Kidney (tissue), 14 donors: ENCODE results near the gene PRSS3. TPM values are rescaled to one million over a fixed set of nuclear protein-coding genes. Genes with fewer than 3 reads are reported as not detected.

ENCODE experiments used
- DNase-seq, 5 donors: peaks; one replicate each; pipeline ENCODE4 v3.0.0-alpha.2; 2013 to 2020
- FAIRE-seq: peaks from 2 replicates; lab custom pipeline; 2012; peaks lifted over from hg19 to GRCh38; lab: Jason Lieb, UNC
- H3K27ac ChIP-seq, 2 donors: one replicate each; pipeline ENCODE4 v1.7.0; 2013; ENCODE audit warnings: low read depth in 2 of 2, low read length in 2 of 2, inconsistent platforms in 1 of 2
- H3K27me3 ChIP-seq: one replicate; pipeline ENCODE4 v1.7.1; 2013; ENCODE audit warnings: low read length, inconsistent platforms; ENCODE audit not compliant: control insufficient read depth, insufficient read depth
- H3K36me3 ChIP-seq, 3 donors: one replicate each; pipeline versions ENCODE4 v1.7.0 to v1.7.1; 2013; ENCODE audit warnings: low read length in 3 of 3, control low read depth in 1 of 3, inconsistent platforms in 1 of 3; ENCODE audit not compliant: insufficient read depth in 3 of 3, control insufficient read depth in 2 of 3
- H3K4me1 ChIP-seq, 3 donors: one replicate each; pipeline versions ENCODE4 v1.7.0 to v1.7.1; 2013; ENCODE audit warnings: low read length in 3 of 3, inconsistent platforms in 1 of 3, low read depth in 1 of 3; ENCODE audit not compliant: control insufficient read depth in 2 of 3, insufficient read depth in 2 of 3
- H3K4me3 ChIP-seq, 3 donors: one replicate each; pipeline versions ENCODE4 v1.7.0 to v1.8.1; 2013; ENCODE audit warnings: low read length in 3 of 3, control low read depth in 1 of 3, inconsistent platforms in 1 of 3
- H3K9ac ChIP-seq, 3 donors: one replicate each; pipeline versions ENCODE4 v1.7.0 to v1.7.1; 2013; ENCODE audit warnings: low read length in 3 of 3, control low read depth in 1 of 3, inconsistent platforms in 1 of 3
- H3K9me3 ChIP-seq, 3 donors: one replicate each; pipeline versions ENCODE4 v1.7.0 to v1.7.1; 2013; ENCODE audit warnings: low read length in 3 of 3, control low read depth in 1 of 3, inconsistent platforms in 1 of 3; ENCODE audit not compliant: control insufficient read depth in 2 of 3, insufficient read depth in 1 of 3
- intact Hi-C: fragments of 100-400 bp; cut with DNase I; formaldehyde crosslinking; loops from one replicate; pipeline ENCODE4 v1.11.1; 2022
- polyA plus RNA-seq: library from polyadenylated mRNA; stranded (reverse); fragments of 350-450 nt; fragmentation: Illumina TruSeq; extraction: RNeasy Lipid Tissue Mini Kit (QIAGEN cat#74804); gene quantifications from one replicate; pipeline ENCODE4 v1.2.3, GENCODE V29; 2014; ENCODE audit warnings: low read depth, low replicate concordance; ENCODE audit not compliant: insufficient read depth
- total RNA-seq: library from RNA; stranded (reverse); fragmentation: NEBNext Ultra II Directional; extraction: Animal tissue kit (Norgen Biotek cat#: 25700); gene quantifications from one replicate; pipeline ENCODE4 v1.2.1, GENCODE V29; 2021
- TF ChIP-seq, protein P1 (sequence below): IDR thresholded peaks from 3 replicates; pipeline ENCODE4 v1.5.1; 2012; ENCODE audit warnings: mild to moderate bottlenecking, moderate library complexity, borderline replicate concordance; ENCODE audit not compliant: insufficient read depth; ENCODE audit errors: extremely low read depth
- donor health status: control.
- donor health status: control.
- donor health status: control.
- donor health status: control.
- donor health status: control.
- donor health status: DM: yes; HTN: yes; CAD: no.
- donor health status: Normal renal cell carcinoma (clear cell type).

PRSS3 gene
- total and polyA plus RNA-seq, 2 donors from 2014 or later: 0.79 to 2.8 TPM

DNA sequence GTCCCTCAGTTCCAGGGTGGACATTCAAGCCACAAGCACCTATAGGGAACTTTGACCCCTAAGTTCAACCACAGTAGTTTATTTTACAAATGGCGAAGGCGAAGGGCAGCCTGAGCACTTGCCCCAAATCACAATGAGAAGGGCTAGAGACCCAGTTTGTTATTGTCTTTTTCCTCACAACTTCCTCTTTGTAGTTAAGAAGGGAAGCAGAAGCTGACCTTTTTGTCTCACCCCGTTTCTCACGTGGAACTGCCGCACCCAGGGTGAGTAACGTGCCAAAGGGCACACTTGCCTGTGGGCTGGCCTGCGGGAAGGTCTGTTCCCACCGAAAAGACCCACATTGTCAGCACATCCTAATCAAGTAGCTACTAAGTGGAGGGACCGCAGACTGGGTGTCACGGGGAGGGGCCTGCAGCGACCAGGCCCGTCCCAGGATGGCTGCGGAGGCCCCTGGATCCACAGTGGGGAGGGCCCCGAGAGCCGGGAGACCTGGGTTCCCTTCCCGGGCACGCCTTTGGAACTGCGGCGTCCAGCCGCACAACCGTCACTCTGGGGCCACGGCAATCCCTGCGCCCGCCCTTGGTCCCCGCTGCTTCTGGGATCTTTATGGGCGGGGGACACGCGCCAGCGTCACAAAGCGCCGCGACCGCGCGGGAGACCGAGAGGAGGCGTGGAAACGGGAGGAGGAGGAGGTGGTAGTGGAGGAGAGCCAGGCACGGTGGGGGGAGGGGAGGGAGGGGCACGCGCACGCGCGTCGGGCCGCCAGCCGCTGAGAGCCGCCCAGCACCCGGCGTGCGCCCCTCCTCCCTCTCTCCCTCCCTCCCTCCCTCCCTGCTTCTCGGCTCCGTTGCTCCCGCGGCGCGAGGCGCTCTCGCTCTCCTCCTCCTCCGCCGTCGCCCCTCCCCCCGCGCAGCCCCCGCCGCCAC is 21.2 kb downstream of the PRSS3 start, which contains the start of gene UBE2R2:
TSS of gene UBE2R2 (plus strand) at position 834 of the 926 bp plus-strand sequence. CDS start 598 bp downstream, outside the sequence.
- no peaks in the 10 kb centered on the region for H3K27me3 ChIP-seq
- FAIRE-seq: no peak
- intact Hi-C loops: no loop called here
- TF ChIP-seq, protein P1, sequence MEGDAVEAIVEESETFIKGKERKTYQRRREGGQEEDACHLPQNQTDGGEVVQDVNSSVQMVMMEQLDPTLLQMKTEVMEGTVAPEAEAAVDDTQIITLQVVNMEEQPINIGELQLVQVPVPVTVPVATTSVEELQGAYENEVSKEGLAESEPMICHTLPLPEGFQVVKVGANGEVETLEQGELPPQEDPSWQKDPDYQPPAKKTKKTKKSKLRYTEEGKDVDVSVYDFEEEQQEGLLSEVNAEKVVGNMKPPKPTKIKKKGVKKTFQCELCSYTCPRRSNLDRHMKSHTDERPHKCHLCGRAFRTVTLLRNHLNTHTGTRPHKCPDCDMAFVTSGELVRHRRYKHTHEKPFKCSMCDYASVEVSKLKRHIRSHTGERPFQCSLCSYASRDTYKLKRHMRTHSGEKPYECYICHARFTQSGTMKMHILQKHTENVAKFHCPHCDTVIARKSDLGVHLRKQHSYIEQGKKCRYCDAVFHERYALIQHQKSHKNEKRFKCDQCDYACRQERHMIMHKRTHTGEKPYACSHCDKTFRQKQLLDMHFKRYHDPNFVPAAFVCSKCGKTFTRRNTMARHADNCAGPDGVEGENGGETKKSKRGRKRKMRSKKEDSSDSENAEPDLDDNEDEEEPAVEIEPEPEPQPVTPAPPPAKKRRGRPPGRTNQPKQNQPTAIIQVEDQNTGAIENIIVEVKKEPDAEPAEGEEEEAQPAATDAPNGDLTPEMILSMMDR: no peak
- peak within 1 kb of the TSS; percentile 78 to 92 (median 83) for H3K4me3 ChIP-seq
- H3K9ac ChIP-seq: peak within 1 kb of the TSS; percentile 72 to 96 (median 91)
- no peaks in the 10 kb centered on the region for H3K9me3 ChIP-seq
- H3K27ac ChIP-seq: peak within 1 kb of the TSS; percentile 98 to 99
- no peaks in the 10 kb centered on the region for H3K36me3 ChIP-seq
- peaks cover 0 to 26% (median 20%) of the 10 kb centered on the region in 3 donors for H3K4me1 ChIP-seq
- DNase-seq: peak; percentile 97 to 98 (median 97)

DNA sequence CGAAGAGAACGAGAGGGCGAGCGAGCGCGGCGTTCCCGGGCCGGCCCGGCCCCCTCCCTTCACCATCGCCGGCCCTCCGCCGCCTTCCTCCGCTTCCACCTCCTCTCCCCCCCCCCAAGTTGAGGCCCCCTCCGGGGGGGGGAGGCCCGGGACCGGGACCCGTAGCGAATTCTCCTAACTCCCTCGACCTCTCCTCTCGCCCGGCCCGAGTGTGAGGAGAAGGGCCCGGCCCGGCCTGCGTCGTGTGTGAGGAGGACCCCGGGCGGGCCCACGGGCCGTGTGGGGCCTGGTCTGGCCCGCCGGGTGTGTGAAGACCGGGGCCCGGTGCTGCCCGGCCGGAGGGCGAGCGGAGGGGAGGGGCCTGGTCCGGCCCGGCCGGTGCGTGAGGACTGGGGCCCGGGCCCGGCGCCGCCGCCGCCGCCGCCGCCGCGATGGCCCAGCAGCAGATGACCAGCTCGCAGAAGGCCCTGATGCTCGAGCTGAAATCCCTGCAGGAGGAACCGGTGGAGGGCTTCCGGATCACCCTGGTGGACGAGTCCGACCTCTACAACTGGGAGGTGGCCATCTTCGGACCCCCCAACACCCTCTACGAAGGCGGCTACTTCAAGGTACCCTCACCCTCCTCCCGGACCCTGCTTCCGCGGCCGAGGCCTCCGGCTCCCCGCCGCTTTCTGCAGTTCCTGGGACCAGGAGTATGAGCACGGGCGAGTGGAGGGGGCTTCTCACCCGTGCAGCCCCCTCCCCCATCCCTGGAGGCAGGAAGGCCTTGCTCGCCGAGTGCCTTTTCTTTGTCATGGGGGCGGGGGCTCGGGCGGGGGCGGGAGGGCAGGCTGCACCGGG is 22.2 kb downstream of the PRSS3 start:
- peak overlapping the region; percentile 98 for H3K27ac ChIP-seq
- peaks cover 0 to 26% (median 20%) of the 10 kb centered on the region in 3 donors for H3K4me1 ChIP-seq
- H3K9ac ChIP-seq: peak overlapping the region; percentile 72 to 96 (median 91)
- TF ChIP-seq, protein P1: no peak
- no peaks in the 10 kb centered on the region for H3K36me3 ChIP-seq
- FAIRE-seq (no peak), DNase-seq (peak; percentile 77 to 90 (median 81))
- no peaks in the 10 kb centered on the region for H3K9me3 ChIP-seq
- peak overlapping the region; percentile 74 to 92 (median 78) for H3K4me3 ChIP-seq
- intact Hi-C loops: no loop called here
- H3K27me3 ChIP-seq: no peaks in the 10 kb centered on the region

DNA sequence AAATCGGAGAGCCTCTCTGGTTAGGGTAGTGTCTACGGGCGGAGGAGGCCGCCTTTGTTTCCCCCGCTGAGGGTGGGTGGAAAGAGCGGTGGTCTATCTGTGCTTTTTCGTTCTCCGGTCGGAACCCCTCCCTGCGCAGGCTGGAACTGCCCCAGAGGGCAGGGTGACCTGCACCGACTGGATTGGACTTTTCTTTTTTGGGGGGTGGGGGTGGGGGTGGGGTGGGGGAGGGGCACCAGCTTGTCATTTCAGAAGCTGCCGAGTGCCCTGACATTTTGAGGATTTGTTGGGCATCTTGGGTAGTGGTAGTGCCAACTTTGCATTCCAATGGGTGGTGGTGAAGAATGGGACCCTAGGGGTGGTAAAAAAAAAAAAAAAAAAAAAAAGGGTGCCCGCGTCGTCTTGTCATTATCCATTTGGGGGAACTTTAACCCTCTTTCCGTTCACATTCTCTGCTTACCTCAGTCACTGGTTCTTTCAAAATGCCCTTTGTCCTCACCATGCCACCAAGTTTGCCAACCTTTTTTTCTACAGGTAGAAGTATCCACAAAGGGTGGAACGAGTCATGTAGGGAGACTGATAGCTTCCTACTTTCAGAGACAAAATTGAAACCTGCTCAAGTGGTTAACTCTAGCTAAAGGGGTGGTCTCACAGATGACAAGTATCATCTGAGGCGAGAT is 22.9 kb downstream of the PRSS3 start:
- DNase-seq (peak in 4 of 5 donors; percentile 13 to 85 (median 60)), FAIRE-seq (no peak)
- intact Hi-C loops: no loop called here
- H3K4me3 ChIP-seq: peak overlapping the region; percentile 74 to 92 (median 78)
- peaks cover 0 to 26% (median 20%) of the 10 kb centered on the region in 3 donors for H3K4me1 ChIP-seq
- no peaks in the 10 kb centered on the region for H3K9me3 ChIP-seq
- peak overlapping the region; percentile 98 for H3K27ac ChIP-seq
- H3K27me3 ChIP-seq: no peaks in the 10 kb centered on the region
- TF ChIP-seq, protein P1: no peak
- H3K9ac ChIP-seq: peak overlapping the region; percentile 65 to 96 (median 66)
- no peaks in the 10 kb centered on the region for H3K36me3 ChIP-seq
